Measurements from ENCODE around the gene IFIT1.

DNA sequence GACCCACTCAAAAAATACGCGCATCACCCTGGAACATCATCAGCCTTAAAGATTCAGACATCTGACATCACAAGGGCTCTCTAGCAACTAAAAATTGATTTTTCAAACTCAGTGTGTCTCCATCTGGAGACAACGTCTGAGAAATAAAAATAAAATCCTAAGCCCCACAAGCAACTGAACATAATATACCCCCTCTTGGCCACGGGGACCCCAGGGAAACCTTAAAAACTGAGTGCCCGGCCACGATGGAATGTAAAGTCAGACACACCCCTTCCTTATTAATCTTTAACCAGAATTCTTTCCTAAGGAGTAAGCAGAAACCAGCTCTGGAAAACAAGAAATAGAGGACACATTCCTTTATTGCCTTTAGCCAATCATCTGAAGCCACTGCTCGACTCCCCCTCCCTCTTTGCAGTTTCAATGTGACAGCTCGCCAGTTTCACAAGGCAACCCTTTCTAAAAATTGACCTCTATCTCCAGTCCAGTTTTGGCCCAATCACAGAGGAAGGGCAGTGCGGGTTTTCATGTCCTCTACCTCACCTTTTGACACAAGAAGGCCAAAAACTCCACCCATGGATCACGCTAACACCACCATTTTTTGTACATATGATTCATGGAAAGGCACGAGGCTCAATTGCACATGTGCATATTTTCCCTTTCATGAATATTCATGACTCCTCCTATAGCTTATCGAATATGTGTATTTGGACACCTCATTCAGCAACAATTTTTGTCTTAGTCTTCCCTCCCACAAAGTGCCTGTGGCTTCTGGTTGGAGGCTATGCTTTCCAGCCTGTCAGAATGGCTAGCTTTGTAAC, 40.4 kb upstream of the IFIT1 start:
- TF ChIP-seq, protein P1, sequence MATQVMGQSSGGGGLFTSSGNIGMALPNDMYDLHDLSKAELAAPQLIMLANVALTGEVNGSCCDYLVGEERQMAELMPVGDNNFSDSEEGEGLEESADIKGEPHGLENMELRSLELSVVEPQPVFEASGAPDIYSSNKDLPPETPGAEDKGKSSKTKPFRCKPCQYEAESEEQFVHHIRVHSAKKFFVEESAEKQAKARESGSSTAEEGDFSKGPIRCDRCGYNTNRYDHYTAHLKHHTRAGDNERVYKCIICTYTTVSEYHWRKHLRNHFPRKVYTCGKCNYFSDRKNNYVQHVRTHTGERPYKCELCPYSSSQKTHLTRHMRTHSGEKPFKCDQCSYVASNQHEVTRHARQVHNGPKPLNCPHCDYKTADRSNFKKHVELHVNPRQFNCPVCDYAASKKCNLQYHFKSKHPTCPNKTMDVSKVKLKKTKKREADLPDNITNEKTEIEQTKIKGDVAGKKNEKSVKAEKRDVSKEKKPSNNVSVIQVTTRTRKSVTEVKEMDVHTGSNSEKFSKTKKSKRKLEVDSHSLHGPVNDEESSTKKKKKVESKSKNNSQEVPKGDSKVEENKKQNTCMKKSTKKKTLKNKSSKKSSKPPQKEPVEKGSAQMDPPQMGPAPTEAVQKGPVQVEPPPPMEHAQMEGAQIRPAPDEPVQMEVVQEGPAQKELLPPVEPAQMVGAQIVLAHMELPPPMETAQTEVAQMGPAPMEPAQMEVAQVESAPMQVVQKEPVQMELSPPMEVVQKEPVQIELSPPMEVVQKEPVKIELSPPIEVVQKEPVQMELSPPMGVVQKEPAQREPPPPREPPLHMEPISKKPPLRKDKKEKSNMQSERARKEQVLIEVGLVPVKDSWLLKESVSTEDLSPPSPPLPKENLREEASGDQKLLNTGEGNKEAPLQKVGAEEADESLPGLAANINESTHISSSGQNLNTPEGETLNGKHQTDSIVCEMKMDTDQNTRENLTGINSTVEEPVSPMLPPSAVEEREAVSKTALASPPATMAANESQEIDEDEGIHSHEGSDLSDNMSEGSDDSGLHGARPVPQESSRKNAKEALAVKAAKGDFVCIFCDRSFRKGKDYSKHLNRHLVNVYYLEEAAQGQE (IDR thresholded peaks at IDR 0.05; ENCODE audit: unreplicated experiment) = no peak
- TF ChIP-seq, protein P2, sequence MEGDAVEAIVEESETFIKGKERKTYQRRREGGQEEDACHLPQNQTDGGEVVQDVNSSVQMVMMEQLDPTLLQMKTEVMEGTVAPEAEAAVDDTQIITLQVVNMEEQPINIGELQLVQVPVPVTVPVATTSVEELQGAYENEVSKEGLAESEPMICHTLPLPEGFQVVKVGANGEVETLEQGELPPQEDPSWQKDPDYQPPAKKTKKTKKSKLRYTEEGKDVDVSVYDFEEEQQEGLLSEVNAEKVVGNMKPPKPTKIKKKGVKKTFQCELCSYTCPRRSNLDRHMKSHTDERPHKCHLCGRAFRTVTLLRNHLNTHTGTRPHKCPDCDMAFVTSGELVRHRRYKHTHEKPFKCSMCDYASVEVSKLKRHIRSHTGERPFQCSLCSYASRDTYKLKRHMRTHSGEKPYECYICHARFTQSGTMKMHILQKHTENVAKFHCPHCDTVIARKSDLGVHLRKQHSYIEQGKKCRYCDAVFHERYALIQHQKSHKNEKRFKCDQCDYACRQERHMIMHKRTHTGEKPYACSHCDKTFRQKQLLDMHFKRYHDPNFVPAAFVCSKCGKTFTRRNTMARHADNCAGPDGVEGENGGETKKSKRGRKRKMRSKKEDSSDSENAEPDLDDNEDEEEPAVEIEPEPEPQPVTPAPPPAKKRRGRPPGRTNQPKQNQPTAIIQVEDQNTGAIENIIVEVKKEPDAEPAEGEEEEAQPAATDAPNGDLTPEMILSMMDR (conservative IDR thresholded peaks at IDR 0.05; ENCODE audit: low read depth in 2 of 2) = no peak
- no peak for TF ChIP-seq EZH2phosphoT487 (IDR thresholded peaks at IDR 0.05; ENCODE audit: unreplicated experiment)
- TF ChIP-seq POLR2AphosphoS5 (IDR thresholded peaks at IDR 0.05; ENCODE audit: low read depth) = no peak
- TF ChIP-seq EZH2 (IDR thresholded peaks at IDR 0.05; ENCODE audit: low read depth, unreplicated experiment) = no peak
- TF ChIP-seq CREB1 (CRISPR knock-in tag; IDR thresholded peaks at IDR 0.05; ENCODE audit: low read depth) = no peak
- no peak for TF ChIP-seq STAT1 (IDR thresholded peaks at IDR 0.05; ENCODE audit: unreplicated experiment)
- TF ChIP-seq, protein P3, sequence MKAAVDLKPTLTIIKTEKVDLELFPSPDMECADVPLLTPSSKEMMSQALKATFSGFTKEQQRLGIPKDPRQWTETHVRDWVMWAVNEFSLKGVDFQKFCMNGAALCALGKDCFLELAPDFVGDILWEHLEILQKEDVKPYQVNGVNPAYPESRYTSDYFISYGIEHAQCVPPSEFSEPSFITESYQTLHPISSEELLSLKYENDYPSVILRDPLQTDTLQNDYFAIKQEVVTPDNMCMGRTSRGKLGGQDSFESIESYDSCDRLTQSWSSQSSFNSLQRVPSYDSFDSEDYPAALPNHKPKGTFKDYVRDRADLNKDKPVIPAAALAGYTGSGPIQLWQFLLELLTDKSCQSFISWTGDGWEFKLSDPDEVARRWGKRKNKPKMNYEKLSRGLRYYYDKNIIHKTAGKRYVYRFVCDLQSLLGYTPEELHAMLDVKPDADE (IDR thresholded peaks at IDR 0.05) = no peak
- TF ChIP-seq NANOG (IDR thresholded peaks at IDR 0.05; ENCODE audit: borderline replicate concordance) = no peak
- TF ChIP-seq ZNF331 (CRISPR knock-in tag; IDR thresholded peaks at IDR 0.05; ENCODE audit: low read depth) = no peak
- TF ChIP-seq ZNF114 (CRISPR knock-in tag; IDR thresholded peaks at IDR 0.05) = no peak
- TF ChIP-seq JUNB (IDR thresholded peaks at IDR 0.05; ENCODE audit: unreplicated experiment) = no peak
